ENCODE results near the gene SH3BGR.

DNA sequence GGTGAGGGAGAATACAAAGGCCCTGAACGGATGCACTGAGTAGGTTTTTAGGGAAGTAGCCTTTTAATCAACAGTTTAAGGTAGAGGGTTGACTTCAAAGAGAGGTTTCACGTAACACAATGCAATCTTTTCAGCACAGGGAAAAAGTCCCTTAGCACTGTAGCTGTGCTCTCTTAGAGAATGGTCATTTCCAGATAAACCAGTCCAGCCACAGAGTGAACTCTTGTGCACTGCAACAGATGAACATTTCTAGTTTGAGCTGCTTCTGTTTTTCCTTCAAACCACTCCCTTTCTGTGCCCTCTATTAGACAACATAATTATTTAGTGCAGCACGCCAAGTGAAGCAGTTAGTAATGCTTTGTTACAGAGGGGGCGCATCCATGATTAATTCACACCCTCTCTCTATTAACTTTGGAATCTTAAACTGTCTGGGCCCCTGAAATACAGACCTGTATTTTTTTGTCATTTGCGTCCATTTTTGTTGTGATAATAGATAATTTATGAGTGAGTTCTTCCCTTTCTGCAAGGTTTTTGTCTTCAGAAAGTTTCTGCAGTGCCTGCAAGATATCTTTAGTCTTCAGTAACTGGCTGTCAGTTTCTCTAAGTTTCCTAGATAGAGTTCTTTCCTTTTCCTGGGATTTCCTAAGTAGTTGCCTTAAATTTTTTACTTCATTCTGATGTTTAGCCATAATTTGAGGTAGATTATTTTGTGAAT is 29.1 kb upstream of the SH3BGR start:
- TF ChIP-seq, protein P1, sequence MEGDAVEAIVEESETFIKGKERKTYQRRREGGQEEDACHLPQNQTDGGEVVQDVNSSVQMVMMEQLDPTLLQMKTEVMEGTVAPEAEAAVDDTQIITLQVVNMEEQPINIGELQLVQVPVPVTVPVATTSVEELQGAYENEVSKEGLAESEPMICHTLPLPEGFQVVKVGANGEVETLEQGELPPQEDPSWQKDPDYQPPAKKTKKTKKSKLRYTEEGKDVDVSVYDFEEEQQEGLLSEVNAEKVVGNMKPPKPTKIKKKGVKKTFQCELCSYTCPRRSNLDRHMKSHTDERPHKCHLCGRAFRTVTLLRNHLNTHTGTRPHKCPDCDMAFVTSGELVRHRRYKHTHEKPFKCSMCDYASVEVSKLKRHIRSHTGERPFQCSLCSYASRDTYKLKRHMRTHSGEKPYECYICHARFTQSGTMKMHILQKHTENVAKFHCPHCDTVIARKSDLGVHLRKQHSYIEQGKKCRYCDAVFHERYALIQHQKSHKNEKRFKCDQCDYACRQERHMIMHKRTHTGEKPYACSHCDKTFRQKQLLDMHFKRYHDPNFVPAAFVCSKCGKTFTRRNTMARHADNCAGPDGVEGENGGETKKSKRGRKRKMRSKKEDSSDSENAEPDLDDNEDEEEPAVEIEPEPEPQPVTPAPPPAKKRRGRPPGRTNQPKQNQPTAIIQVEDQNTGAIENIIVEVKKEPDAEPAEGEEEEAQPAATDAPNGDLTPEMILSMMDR (IDR thresholded peaks at IDR 0.05 in 2 of 3, conservative IDR thresholded peaks at IDR 0.05 in 1 of 3; ENCODE audit: control insufficient read depth in 2 of 3, extremely low read depth in 1 of 3, insufficient read depth in 1 of 3, low read depth in 3 of 3, low read length in 3 of 3), result no peak
- no peak for TF ChIP-seq RAD21 (IDR thresholded peaks at IDR 0.05; ENCODE audit: insufficient read depth, low read depth, low read length)
- no peak for TF ChIP-seq CBX3 (IDR thresholded peaks at IDR 0.05; ENCODE audit: borderline replicate concordance, low read depth)
- no peak for TF ChIP-seq SUPT20H (IDR thresholded peaks at IDR 0.05; ENCODE audit: borderline replicate concordance, control insufficient read depth, low read depth, low read length)
- no peak for TF ChIP-seq RFX5 (IDR thresholded peaks at IDR 0.05; ENCODE audit: low read depth, low read length)
- no peak for TF ChIP-seq CHD1 (IDR thresholded peaks at IDR 0.05; ENCODE audit: low read depth, low read length)
- TF ChIP-seq EZH2 (IDR thresholded peaks at IDR 0.05; ENCODE audit: borderline replicate concordance, control insufficient read depth, low read depth, low read length), result no peak
- no peak for TF ChIP-seq POLR2AphosphoS5 (IDR thresholded peaks at IDR 0.05; ENCODE audit: low read length)
- no peak for TF ChIP-seq FOXM1 (IDR thresholded peaks at IDR 0.05; ENCODE audit: low read depth, low read length)
- no peak for TF ChIP-seq BMI1 (IDR thresholded peaks at IDR 0.05; ENCODE audit: borderline replicate concordance)
- TF ChIP-seq ESRRA (IDR thresholded peaks at IDR 0.05; ENCODE audit: low read length), result no peak
- TF ChIP-seq YY1 (IDR thresholded peaks at IDR 0.05; ENCODE audit: low read depth, low read length), result no peak
